Urothelium cell line (cell line): ENCODE results near the gene GABBR2.
"Not testable (repeated sequence)": the region's sequence is repeated elsewhere in the genome, so short reads cannot be mapped to it uniquely, and the experiment has no call there.

Source experiments
- DNase-seq: peaks from one replicate; pipeline ENCODE4 v3.0.0; 2011; ENCODE audit warnings: low spot score, mixed read lengths
- FAIRE-seq: peaks from 2 replicates; lab custom pipeline; 2011; peaks lifted over from hg19 to GRCh38; lab: Jason Lieb, UNC

The GABBR2 gene

DNA sequence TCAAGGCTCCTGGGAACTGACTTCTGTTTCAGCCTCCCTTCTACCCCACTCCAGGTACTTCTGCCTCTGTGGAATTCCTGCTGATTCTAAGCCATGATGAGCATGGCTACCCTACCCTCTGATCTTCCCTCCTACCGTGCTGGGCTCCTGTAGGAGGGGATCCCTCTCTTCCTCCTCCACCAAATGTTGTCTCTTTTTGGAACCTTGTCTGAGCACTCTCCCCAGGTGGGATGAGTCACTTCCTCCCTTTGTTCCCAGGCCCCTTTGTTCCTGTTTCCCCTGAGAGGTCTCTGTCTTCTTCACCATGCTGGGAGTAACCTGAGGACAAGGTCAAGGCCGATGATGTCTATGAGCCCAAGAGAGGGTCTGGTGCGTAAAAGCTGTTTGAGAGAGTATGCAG lies 213.2 kb downstream of the GABBR2 start:
- no peak for DNase-seq
- no peak for FAIRE-seq

DNA sequence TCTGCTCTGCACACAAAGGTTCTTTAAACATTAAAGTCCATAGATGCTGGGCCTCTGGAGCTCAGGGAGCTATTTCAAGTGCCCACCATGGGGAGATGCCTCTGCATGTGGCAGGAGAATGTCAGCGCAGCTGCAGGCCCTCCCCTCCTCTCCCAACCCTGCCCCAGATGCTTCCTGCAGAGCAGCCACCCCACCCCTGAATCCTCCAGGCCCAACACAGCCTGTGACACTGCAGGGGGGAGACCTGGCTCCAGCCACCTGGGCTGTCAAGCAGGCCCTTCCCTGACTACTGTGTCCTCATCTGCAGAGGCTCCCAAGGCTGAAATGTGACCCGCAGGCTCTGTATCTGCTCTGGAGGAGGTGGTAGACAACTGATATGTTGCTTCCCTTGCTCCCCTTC lies 213.9 kb downstream of the GABBR2 start:
- FAIRE-seq (no peak), DNase-seq (no peak)

- FAIRE-seq: no peak
- DNase-seq: peak; percentile 46
Measured at GRCh38 chr9:98491828-98492227, 216.9 kb downstream of the GABBR2 start.

GRCh38 chr9:98491231-98491651 lies 217.5 kb downstream of the GABBR2 start:
- FAIRE-seq: no peak
- DNase-seq: no peak

GRCh38 chr9:98488571-98489312 lies 220.0 kb downstream of the GABBR2 start:
- DNase-seq (peak; percentile 82), FAIRE-seq (no peak)

DNA sequence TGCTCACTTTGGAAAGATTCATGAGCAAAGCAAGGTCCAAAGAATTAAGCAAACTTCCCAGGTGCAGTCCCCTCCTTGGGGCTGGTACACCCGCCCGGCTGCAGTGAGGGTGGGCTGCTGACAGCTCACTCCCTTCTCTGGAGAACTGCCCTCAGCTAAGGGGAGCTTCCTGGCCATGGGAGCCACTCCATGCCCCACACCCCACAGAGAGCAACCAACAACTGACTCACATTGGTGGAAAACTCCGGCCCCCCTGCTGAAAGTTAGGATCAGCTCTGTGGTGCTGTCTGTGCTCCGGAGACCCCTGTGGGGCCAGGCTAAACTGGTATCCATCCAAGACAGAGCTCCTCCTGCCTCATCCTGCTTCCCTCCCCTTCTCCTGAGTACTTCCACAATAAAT lies 223.0 kb downstream of the GABBR2 start:
- DNase-seq (no peak), FAIRE-seq (no peak)

DNA sequence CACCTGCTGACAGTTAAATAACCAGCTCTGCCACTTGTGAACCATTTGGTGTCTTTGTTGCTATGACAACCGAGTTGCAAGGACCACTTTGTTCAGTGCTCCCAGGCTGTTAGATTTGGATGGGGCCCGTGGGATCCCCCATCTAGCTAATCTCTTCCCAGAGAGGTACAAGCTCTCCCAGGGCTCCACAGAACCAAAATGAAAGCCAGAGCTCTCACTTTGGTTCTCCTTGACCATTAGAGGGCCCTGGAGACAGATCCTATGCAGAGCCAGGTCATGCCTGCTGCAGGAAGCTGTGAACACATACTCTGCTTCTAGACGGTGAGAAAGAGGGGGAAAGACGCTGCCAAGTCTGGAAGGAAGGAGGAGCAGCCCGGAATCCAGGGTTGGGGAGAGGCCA lies 224.6 kb downstream of the GABBR2 start:
- DNase-seq (no peak), FAIRE-seq (no peak)

DNA sequence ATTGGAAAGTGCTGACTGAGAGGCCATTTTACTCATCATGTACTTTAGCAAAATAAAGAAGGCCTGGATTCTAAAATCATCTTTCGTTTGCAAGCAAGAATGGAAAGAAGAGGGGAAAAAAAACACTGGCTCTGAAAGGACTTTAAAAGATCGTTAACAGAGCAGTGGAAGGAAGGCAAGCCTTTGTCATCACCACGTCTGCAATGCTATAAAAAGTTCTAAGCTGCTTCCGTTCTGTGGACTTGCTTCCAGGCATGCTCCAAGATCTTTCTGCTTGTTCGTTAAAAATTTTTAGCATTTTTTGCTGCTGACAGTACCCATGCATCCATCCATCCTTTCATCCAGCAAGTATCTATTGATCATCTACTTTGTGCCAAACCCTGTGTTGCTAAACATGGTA lies 226.5 kb downstream of the GABBR2 start:
- FAIRE-seq: no peak
- DNase-seq: no peak

DNA sequence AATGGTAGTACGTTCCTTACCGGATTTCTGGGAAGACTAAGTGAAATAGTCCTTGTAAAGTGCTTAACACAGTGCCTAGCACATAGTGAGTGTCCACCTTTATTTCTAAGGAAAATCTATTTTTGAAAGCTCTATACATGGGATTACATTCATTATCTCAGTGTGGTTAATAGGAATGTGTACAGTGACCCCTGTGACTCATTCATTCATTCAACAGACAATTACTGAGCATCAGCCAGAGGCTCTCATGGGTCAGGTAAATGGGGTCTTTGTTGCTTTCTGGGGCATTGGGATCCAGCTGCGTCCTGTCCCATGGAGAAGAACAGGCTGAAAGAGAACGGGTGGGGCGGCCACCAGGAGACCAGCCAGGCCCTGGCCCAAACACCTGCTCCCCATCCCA lies 227.1 kb downstream of the GABBR2 start:
- DNase-seq: peak; percentile 49
- FAIRE-seq: no peak

- DNase-seq: peak; percentile 70
- FAIRE-seq: no peak
Measured at GRCh38 chr9:98479967-98480847, 228.5 kb downstream of the GABBR2 start.

GRCh38 chr9:98479449-98479848 lies 229.3 kb downstream of the GABBR2 start:
- FAIRE-seq (no peak), DNase-seq (no peak)

DNA sequence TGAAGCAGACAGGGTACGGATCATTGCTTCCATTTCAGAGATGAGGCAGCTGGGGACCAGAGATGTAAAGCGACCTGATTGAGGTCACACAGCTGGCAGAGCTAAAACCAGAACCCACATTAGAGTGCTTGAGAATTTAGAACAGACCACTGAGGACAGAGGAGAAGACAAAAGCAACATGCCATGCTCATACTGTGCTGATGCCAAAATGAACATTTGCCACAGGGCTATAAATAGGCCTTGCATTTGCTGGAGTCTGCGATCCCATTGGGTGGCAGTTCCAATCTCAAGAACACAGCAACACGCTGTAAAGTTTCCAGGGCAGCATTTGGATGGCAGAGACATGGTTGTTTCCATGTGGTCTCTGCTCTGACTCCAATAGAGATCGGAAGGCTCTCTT lies 230.9 kb downstream of the GABBR2 start:
- FAIRE-seq (no peak), DNase-seq (no peak)

- DNase-seq (no peak), FAIRE-seq (no peak)
Measured at GRCh38 chr9:98472216-98472615, 236.5 kb downstream of the GABBR2 start.

GRCh38 chr9:98471185-98471584 lies 237.6 kb downstream of the GABBR2 start:
- no peak for FAIRE-seq
- no peak for DNase-seq

- FAIRE-seq (no peak), DNase-seq (no peak)
Measured at GRCh38 chr9:98468567-98469239, 240.0 kb downstream of the GABBR2 start.

GRCh38 chr9:98465799-98466198 lies 242.9 kb downstream of the GABBR2 start:
- FAIRE-seq: no peak
- no peak for DNase-seq

DNA sequence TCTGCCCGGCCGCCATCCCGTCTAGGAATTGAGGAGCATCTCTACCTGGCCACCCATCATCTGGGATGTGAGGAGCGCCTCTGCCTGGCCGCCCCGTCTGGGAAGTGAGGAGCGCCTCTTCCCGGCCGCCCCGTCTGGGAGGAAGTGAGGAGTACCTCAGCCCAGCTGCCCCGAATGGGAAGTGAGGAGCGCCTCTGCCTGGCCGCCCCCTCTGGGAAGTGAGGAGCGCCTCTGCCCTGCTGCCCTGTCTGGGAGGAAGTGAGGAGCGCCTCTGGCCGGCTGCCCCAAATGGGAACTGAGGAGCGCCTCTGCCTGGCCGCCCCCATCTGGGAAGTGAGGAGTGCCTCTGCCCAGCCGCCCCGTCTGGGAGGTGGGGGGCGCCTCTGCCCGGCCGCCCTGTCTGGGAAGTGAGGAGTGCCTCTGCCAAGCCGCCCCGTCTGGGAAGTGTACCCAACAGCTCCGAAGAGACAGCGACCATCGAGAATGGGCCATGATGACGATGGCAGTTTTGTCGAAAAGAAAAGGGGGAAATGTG lies 244.5 kb downstream of the GABBR2 start:
- not testable (repeated sequence) for DNase-seq, FAIRE-seq

GRCh38 chr9:98462310-98462709 lies 246.4 kb downstream of the GABBR2 start:
- no peak for DNase-seq
- no peak for FAIRE-seq

GRCh38 chr9:98460704-98461103 lies 248.0 kb downstream of the GABBR2 start:
- no peak for DNase-seq
- no peak for FAIRE-seq

DNA sequence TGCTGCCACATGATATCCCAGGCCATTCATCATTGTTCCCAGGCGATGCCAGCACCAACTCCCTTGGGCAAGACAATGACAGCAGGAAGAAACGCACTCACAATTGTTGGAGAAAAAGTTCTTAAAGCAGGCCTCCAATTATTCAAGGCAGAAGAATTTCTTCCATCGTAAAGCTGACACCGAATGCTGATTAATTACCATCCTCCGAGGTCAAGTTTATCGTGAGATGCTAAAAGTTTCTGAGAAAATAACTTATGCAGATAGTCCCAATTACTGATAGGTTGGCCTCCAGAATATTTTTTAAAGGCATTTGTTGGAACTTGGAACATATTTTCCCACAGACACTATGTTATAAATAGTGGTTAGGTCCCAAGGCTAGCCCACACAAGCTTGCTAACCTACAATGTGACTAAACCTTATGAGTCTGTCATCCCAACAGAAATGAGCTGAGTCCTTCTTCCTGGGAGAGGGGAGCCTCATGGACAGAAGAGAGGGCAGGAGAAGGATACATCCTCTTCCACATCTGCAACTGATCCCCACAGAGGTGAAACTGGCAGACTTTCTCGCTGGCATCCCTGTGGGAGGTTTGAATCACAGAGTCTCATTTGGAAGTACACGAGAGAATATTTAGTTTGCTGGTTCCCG lies 250.9 kb downstream of the GABBR2 start:
- DNase-seq (no peak), FAIRE-seq (no peak)

- FAIRE-seq (no peak), DNase-seq (no peak)
Measured at GRCh38 chr9:98456156-98456613, 252.6 kb downstream of the GABBR2 start.
